Left ventricle myocardium inferior (tissue), 1 donor: Measurements from ENCODE around the gene BZW2. TPM values are rescaled to one million over a fixed set of nuclear protein-coding genes. Genes with fewer than 3 reads are reported as not detected.

Source experiments
- DNase-seq: peaks from one replicate; pipeline ENCODE4 v3.0.0-alpha.2; 2020
- H3K27ac ChIP-seq: fragments of 200-600 bp; replicated peaks from 2 replicates; pipeline ENCODE4 v1.8.0; 2021
- H3K27me3 ChIP-seq: fragments of 200-600 bp; 2 replicates; pipeline ENCODE4 v1.8.0; 2021; ENCODE audit warnings: low read depth
- H3K36me3 ChIP-seq: fragments of 200-600 bp; 2 replicates; pipeline ENCODE4 v1.8.0; 2021
- H3K4me1 ChIP-seq: fragments of 200-600 bp; 2 replicates; pipeline ENCODE4 v1.8.0; 2021
- H3K4me3 ChIP-seq: fragments of 200-600 bp; 2 replicates; pipeline ENCODE4 v1.8.0; 2021; ENCODE audit warnings: mild to moderate bottlenecking, moderate library complexity
- H3K9me3 ChIP-seq: fragments of 200-600 bp; replicated peaks from 2 replicates; pipeline ENCODE4 v1.8.0; 2021
- CTCF ChIP-seq: fragments of 200-600 bp; IDR thresholded peaks from 2 replicates; pipeline ENCODE4 v1.8.0; 2021; ENCODE audit warnings: antibody characterized with exemption, mild to moderate bottlenecking, borderline replicate concordance
- intact Hi-C: fragments of 100-400 bp; cut with micrococcal nuclease; formaldehyde crosslinking; loops from one replicate; pipeline ENCODE4 v1.11.0; 2022
- total RNA-seq: library from RNA; stranded (reverse); fragmentation: NEBNext Ultra II Directional; extraction: Animal tissue kit (Norgen Biotek cat#: 25700); gene quantifications from one replicate; pipeline ENCODE4 v1.2.1, GENCODE V29; 2021
- donor health status: DM: no; HTN: yes; CAD: no; lungs with severe emphysema.

Gene BZW2
- total RNA-seq, 1 donor from 2014 or later = 308 TPM

- no peak for TF ChIP-seq CTCF
- Histone ChIP-seq H3K27ac (no peak overlapping the region), H3K4me3 (no peak overlapping the region), H3K4me1 (peaks cover 9% of the 10 kb centered on the region), H3K36me3 (peaks cover 95% of the 10 kb centered on the region), H3K9me3 (no peaks in the 10 kb centered on the region), H3K27me3 (no peaks in the 10 kb centered on the region)
- DNase-seq = no peak
- intact Hi-C loops = no loop called here
These were observed 42.3 kb downstream of the BZW2 start for GRCh38 chr7:16688249-16688648.

- intact Hi-C loops = no loop called here
- H3K36me3 ChIP-seq = peaks cover 95% of the 10 kb centered on the region
- no peak for DNase-seq
- H3K27ac ChIP-seq = no peak overlapping the region
- no peak overlapping the region for H3K4me3 ChIP-seq
- TF ChIP-seq CTCF = no peak
- H3K27me3 ChIP-seq = no peaks in the 10 kb centered on the region
- H3K4me1 ChIP-seq = peaks cover 9% of the 10 kb centered on the region
- no peaks in the 10 kb centered on the region for H3K9me3 ChIP-seq
These were observed 45.3 kb downstream of the BZW2 start for GRCh38 chr7:16691241-16691640.

GRCh38 chr7:16693601-16694318, 47.8 kb downstream of the BZW2 start:
- H3K27me3 ChIP-seq = no peaks in the 10 kb centered on the region
- peaks cover 98% of the 10 kb centered on the region for H3K36me3 ChIP-seq
- no peak overlapping the region for H3K27ac ChIP-seq
- no peak for TF ChIP-seq CTCF
- DNase-seq = no peak
- H3K4me3 ChIP-seq = no peak overlapping the region
- H3K9me3 ChIP-seq = no peaks in the 10 kb centered on the region
- H3K4me1 ChIP-seq = peaks cover 9% of the 10 kb centered on the region
- intact Hi-C loops = no loop called here

GRCh38 chr7:16694806-16695205, 48.8 kb downstream of the BZW2 start:
- Histone ChIP-seq H3K4me1 (peaks cover 9% of the 10 kb centered on the region), H3K9me3 (no peaks in the 10 kb centered on the region), H3K4me3 (no peak overlapping the region), H3K36me3 (peaks cover 98% of the 10 kb centered on the region), H3K27me3 (no peaks in the 10 kb centered on the region), H3K27ac (no peak overlapping the region)
- intact Hi-C loops = loop anchor here (5.0 kb wide), 1 partner anchor 222 kb away; no protein-coding TSS in a partner anchor
- TF ChIP-seq CTCF = no peak
- DNase-seq = no peak

GRCh38 chr7:16695621-16696237, 49.7 kb downstream of the BZW2 start:
- H3K4me3 ChIP-seq = no peak overlapping the region
- H3K4me1 ChIP-seq = peaks cover 6% of the 10 kb centered on the region
- TF ChIP-seq CTCF = peak; percentile 66
- H3K9me3 ChIP-seq = no peaks in the 10 kb centered on the region
- no peaks in the 10 kb centered on the region for H3K27me3 ChIP-seq
- DNase-seq = no peak
- H3K36me3 ChIP-seq = peaks cover 98% of the 10 kb centered on the region
- intact Hi-C loops = loop anchor here (5.0 kb wide), 1 partner anchor 222 kb away; no protein-coding TSS in a partner anchor
- no peak overlapping the region for H3K27ac ChIP-seq
